ENCODE data around the gene LRP5. TPM values are rescaled to one million over a fixed set of nuclear protein-coding genes. Genes with fewer than 3 reads are reported as not detected.

Gene LRP5
- total and polyA plus RNA-seq, 2 experiments from 2014 or later: 26.9 to 51.1 TPM

GRCh38 chr11:68340003-68340767 is 27.8 kb downstream of the LRP5 start:
- H3K36me3 Mint-ChIP-seq (ENCODE audit: low read depth): no peaks in the 10 kb centered on the region
- H3K9me2 ChIP-seq (ENCODE audit: insufficient read depth): no peaks in the 10 kb centered on the region
- no peaks in the 10 kb centered on the region for H3K36me3 ChIP-seq (ENCODE audit: insufficient read depth)
- H3K79me2 ChIP-seq (replicated peaks; ENCODE audit: insufficient read depth): peaks cover 83% of the 10 kb centered on the region
- no peaks in the 10 kb centered on the region for H3K9me3 Mint-ChIP-seq
- peak overlapping the region; percentile 71; the same call in 1 of the 2 replicates for H3K27ac Mint-ChIP-seq
- DNase-seq (ENCODE audit: low spot score) (no peak), ATAC-seq (no peak)
- peaks cover 5% of the 10 kb centered on the region for H3K27me3 Mint-ChIP-seq (ENCODE audit: insufficient read depth, low read depth, poor library complexity)
- TF ChIP-seq ZNF331 (CRISPR knock-in tag; IDR thresholded peaks at IDR 0.05; ENCODE audit: low read depth) (no peak), STAT1 (IDR thresholded peaks at IDR 0.05; ENCODE audit: unreplicated experiment) (no peak), NANOG (IDR thresholded peaks at IDR 0.05; ENCODE audit: borderline replicate concordance) (no peak)
- peaks cover 8% of the 10 kb centered on the region for H3F3A ChIP-seq (replicated peaks; ENCODE audit: low read depth)
- H3K27me3 ChIP-seq (ENCODE audit: insufficient read depth): no peaks in the 10 kb centered on the region
- no peak overlapping the region for H3K4me2 ChIP-seq
- peaks cover 23% of the 10 kb centered on the region; the same call in 1 of the 2 replicates for H3K4me1 ChIP-seq (ENCODE audit: insufficient read depth)
- H3K4me1 Mint-ChIP-seq: peaks cover 56% of the 10 kb centered on the region
- no peak overlapping the region for H3K4me3 Mint-ChIP-seq
- H4K20me1 ChIP-seq (replicated peaks; ENCODE audit: insufficient read depth): no peaks in the 10 kb centered on the region; the same call in none of the 2 replicates
- no peak overlapping the region for H3K4me3 ChIP-seq
- no peak overlapping the region for H2AFZ ChIP-seq
- H3K27ac ChIP-seq (ENCODE audit: low read depth): no peak overlapping the region

GRCh38 chr11:68340784-68341556 is 28.6 kb downstream of the LRP5 start:
- peaks cover 85% of the 10 kb centered on the region for H3K79me2 ChIP-seq (replicated peaks; ENCODE audit: insufficient read depth)
- peak overlapping the region; percentile 95 for H3K27ac Mint-ChIP-seq
- no peak for ATAC-seq

More at GRCh38 chr11:68340784-68341556, 28.6 kb downstream of the LRP5 start:
- Histone ChIP-seq H3K9me2 (ENCODE audit: insufficient read depth) (no peaks in the 10 kb centered on the region), H2AFZ (no peak overlapping the region), H3K4me2 (no peak overlapping the region; the same call in 1 of the 2 replicates), H4K20me1 (replicated peaks; ENCODE audit: insufficient read depth) (no peaks in the 10 kb centered on the region; the same call in none of the 2 replicates), H3K4me3 (no peak overlapping the region), H3K4me1 (ENCODE audit: insufficient read depth) (peaks cover 23% of the 10 kb centered on the region; the same call in 1 of the 2 replicates), H3K27me3 (ENCODE audit: insufficient read depth) (no peaks in the 10 kb centered on the region), H3K27ac (ENCODE audit: low read depth) (no peak overlapping the region), H3K36me3 (ENCODE audit: insufficient read depth) (no peaks in the 10 kb centered on the region), H3F3A (replicated peaks; ENCODE audit: low read depth) (peaks cover 8% of the 10 kb centered on the region)
- Mint-ChIP-seq H3K36me3 (ENCODE audit: low read depth) (peaks cover 4% of the 10 kb centered on the region; the same call in 1 of the 3 replicates), H3K4me1 (peaks cover 56% of the 10 kb centered on the region), H3K9me3 (0 out of 3 replicates have a peak, but pooled peaks cover 4% of the 10 kb centered on the region), H3K27me3 (ENCODE audit: insufficient read depth, low read depth, poor library complexity) (peaks cover 3% of the 10 kb centered on the region), H3K4me3 (no peak overlapping the region)
- TF ChIP-seq STAT1 (IDR thresholded peaks at IDR 0.05; ENCODE audit: unreplicated experiment) (no peak), CREB1 (CRISPR knock-in tag; IDR thresholded peaks at IDR 0.05; ENCODE audit: low read depth) (no peak), EZH2phosphoT487 (IDR thresholded peaks at IDR 0.05; ENCODE audit: unreplicated experiment) (no peak), ZNF331 (CRISPR knock-in tag; IDR thresholded peaks at IDR 0.05; ENCODE audit: low read depth) (no peak), CTCF (conservative IDR thresholded peaks at IDR 0.05; ENCODE audit: low read depth in 2 of 2) (no peak), POLR2AphosphoS5 (IDR thresholded peaks at IDR 0.05; ENCODE audit: low read depth) (no peak)
- no peak for DNase-seq (ENCODE audit: low spot score)
